GM18870 (cell line): ENCODE data around the gene TCF21.
A peak's percentile ranks its signal among the peaks of the same experiment; 100 is the strongest.
"Not testable (repeated sequence)": the region's sequence is repeated elsewhere in the genome, so short reads cannot be mapped to it uniquely, and the experiment has no call there.

Experiments used
- ATAC-seq: cut with Tn5 transposase; IDR thresholded peaks from one replicate; pipeline ENCODE4 v1.9.1; 2021; ENCODE audit warnings: moderate library complexity; ENCODE audit not compliant: unreplicated experiment

The TCF21 gene

DNA sequence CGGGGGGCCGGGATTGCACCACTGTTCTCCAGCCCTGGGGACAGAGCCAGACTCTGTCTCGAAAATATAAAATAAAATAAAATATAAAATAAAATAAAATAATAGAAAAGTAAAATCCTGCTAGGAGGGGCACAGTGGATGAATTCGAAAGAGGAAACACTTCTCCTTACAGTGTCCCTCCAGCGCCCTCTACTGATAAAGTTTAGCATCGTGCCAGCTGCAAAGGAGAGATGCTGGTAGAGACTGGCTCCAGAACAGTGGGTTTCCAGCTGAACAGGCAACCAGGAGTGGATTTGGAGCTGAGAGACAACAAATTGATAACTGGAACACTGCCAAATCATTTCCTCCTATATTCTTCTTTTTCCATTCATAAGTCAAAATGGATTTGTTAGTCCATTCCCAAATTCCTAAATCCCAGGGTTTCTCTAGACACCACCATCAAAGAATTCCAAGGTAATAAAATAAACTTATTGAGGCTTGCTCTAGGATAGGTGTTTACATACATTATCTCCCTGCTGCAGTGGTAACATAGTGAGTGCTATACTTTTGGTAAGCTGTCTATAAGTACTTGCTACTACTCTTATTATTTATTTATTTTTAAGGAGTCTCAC is 32.4 kb downstream of the TCF21 start:
- peak; percentile 36 for ATAC-seq

DNA sequence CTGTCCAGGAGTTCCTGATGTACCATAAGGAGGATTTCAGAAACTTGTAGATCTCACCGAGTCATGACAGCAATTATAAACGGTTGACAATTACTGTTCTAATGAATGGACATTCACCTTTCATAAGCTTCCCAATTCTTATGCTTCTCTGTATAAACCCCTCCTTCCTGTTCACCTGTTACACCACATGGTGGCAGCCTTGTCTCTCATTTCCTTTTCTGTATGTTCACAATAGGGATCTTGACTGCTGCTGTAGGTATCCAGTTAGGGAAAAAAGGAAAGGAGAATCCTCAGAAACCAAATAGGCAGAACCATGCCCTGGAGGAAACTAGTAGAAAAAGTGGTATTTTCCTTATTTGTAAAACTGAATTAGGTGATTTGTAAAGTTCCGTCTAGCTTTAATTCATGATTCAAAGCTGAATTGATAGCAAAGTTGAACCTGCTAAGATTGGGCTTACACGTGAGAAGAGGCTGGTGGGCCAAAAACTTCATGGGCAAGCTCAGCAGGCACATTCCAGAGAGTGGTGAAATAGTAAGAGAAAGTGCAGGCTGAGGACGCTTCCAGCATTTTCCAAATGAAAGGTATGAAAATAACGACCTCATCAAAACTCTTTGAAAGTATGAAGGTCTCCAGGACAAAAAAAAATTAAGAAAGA is 35.2 kb downstream of the TCF21 start:
- peak; percentile 95 for ATAC-seq

DNA sequence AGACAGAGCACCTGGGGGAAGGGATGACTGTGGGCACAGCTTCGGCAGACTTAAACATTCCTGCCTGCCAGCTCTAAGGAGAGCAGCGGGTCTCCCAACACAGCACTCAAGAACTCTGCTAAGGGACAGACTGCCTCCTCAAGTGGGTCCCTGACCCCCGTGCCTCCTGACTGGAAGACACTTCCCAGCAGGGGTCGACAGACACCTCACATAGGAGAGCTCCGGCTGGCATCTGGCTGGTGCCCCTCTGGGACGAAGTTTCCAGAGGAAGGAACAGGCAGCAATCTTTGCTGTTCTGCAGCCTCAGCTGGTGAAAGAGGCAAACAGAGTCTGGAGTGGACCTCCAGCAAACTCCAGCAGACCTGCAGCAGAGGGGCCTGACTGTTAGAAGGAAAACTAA is 42.3 kb downstream of the TCF21 start:
- not testable (repeated sequence) for ATAC-seq

DNA sequence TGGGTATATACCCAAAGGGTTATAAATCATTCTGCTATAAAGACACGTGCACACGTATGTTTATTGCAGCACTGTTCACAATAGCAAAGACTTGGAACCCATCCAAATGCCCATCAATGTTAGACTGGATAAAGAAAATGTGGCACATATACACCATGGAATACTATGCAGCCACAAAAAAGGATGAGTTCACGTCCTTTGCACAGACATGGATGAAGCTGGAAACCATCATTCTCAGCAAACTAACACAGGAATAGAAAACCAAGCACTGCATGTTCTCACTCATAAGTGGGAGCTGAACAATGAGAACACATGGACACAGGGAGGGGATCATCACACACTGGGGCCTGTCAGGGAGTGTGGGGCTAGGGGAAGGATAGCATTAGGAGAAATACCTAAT is 47.4 kb downstream of the TCF21 start:
- not testable (repeated sequence) for ATAC-seq

DNA sequence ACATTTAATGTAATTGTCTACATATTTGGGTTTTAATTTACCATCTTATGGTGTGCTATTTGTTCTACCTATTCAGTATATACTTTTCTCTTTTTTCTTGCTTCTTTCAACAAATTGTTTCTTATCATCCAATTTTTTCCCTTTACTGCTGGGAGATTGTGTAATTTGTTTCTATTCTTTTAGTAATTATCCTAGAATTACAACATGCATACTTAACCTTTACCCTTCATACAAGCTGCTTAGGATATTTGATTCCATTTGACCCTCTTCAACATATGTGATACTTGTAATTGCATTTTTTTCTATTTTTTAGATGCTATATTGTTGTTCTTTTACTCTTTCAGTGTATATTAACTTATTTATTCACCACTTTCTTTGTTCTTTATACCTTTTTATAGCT is 49.0 kb downstream of the TCF21 start:
- ATAC-seq, result no peak

DNA sequence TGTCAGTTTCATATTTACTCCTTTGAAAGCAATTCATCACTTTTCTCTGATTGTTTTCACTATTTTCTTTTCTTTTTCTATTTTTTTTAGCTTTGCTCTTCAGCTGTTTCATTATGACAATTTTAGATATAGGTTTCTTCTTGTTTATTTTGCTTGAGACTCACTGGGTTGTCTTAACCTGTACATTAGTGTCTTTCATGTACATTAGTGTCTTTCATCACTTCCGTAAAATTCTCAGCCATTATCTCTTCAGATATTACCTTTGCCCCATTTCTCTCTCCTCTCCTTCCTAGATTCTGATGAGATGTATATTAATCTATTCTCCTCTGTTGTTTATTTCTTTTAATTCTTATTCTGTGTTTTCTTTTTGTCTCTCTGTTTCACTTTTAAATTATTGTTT is 49.6 kb downstream of the TCF21 start:
- no peak for ATAC-seq

DNA sequence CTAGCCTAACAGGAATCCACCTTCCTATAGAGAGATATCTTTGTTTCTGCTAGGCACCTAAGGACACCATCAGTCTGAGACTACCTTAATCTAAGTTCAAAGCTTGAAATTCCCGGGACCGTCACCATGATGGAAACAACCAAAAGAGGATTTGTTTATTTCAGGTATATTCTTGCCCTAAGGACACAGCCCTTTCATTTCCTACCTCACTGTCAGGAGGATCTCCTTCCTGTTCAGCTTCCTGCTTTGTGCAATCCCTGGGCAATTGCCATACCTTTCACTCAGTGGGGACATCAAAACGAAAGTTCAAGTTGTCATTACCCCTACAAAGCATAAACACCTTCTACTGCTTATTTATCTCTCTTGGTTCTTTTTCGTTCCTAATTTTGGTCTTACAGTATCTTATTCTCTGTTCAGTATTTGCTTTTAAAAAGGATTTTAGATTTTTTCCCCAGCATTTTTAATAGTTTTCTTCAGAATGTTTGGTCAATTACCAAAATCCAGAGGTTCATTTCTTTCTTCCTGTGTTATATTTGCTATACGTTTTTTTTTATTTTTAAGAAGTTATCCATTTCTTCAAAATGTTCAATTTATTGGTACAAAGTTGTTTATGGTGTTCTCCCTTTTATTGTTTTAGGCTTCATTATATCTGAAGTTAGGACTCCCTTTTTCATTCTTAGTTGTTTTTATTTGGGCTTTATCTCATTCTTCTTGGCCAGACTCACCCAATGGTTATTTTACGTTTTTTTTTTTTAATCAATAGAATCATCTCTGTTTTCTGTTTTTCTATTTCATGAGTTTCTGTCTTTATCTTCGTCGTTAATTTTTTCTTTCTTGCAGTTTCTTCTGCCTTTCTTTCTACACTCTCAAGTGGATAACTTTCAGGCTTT is 51.1 kb downstream of the TCF21 start:
- ATAC-seq, result no peak
